HG03354 (cell line): ENCODE data around the gene MADD.

Source experiments
- ATAC-seq: cut with Tn5 transposase; IDR thresholded peaks from one replicate; pipeline ENCODE4 v1.9.1; 2021; ENCODE audit warnings: mild to moderate bottlenecking; ENCODE audit not compliant: unreplicated experiment, poor library complexity, severe bottlenecking

Gene MADD

DNA sequence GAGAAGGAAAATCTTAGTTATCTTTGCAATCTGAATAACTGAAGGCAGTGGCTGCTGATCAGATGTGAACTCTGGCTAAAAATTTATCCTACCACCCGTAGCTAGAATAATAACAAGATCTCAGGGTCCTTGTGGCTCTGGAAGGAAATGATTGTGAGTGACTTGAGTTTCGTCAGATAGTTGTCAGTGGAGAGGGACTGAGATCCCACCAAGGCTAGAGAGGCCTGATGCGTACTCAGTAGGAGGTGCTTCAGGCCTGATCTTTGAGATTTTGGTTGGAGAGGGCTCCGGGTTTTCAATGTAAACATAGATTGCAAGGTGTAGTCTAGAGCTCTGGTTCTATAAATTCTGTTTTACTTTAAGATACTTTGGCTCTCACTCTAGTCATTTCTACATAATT, 1.4 kb downstream of the MADD start:
- ATAC-seq, result no peak

DNA sequence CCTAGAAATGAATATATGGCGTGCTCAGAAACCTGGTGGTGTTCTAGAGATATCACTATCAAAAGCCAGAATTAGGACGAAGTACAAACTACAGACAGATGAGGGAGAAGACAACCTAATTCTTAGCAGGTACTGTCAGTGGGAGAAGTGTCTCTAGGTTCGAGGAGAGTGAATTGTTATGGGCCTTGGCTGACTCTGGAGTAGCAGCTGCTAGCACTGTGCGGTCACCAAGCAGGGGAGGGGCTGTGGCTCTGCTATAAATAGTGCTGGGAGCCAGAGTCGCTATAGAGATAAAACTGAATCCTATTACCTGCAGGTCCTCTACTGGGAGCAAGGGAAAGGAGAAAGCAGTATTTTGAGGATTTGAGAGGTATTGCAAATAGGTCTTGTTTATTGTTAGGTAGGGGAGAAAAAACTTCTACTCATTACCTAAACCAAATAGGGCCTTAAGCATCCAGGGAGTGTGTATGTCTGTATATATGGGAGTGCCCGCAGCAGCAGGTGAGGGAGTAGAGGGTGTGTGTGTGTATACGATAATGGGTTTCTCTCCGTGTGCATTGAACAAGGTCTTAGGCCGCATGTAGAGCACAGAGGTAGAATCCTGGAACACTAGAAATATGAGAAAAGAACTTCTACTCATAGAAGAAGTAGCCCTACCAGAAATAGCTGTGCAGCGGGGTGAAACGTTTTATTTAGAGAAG, 2.2 kb downstream of the MADD start:
- no peak for ATAC-seq

DNA sequence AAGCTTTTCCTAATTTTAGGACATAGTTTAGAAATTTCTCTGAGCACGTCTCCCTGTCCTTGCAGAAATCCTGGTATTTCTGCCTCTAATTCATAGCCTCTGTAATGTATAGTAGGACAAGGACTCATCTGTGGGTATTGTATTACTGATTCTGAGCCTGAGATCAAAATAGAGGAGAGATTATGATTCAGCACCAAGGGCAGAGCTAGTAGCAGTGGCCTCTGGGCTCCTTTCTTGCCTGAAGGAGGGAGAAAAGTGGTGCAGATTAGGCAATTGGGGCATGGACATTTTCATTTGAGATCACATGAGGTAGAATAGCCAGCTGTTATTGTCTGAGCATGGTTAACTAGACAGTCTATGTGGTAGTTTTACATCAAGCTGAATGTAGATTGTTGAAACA, 2.8 kb downstream of the MADD start:
- no peak for ATAC-seq

DNA sequence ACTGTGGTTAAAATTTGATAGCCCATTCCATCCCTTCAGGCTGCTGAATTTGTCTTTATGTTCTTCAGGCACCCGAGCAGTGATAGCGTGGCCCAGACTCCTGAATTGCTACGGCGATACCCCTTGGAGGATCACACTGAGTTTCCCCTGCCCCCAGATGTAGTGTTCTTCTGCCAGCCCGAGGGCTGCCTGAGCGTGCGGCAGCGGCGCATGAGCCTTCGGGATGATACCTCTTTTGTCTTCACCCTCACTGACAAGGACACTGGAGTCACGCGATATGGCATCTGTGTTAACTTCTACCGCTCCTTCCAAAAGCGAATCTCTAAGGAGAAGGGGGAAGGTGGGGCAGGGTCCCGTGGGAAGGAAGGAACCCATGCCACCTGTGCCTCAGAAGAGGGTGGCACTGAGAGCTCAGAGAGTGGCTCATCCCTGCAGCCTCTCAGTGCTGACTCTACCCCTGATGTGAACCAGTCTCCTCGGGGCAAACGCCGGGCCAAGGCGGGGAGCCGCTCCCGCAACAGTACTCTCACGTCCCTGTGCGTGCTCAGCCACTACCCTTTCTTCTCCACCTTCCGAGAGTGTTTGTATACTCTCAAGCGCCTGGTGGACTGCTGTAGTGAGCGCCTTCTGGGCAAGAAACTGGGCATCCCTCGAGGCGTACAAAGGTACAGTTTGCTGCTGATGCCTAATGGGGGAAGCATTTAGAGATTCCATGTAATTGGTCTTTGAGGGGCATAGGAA, 4.7 kb downstream of the MADD start:
- ATAC-seq, result no peak

DNA sequence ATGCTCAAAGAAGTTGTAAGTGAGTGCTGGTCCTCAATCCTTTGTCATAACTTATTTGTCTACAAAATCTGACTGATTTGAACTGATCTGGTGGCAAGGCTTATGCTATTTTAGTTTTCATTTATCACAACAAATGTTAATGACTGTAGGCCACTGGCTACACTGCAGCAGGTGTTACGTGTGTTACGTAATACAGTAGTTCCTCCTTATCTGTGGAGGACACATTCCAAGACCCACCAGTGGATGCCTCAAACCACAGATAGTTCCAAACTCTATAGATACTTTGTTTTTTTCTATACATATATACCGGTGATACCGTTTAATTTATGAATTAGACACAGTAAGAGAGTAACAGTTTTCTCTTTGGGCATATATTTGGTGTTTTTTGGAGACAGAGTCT, 7.0 kb downstream of the MADD start:
- no peak for ATAC-seq

DNA sequence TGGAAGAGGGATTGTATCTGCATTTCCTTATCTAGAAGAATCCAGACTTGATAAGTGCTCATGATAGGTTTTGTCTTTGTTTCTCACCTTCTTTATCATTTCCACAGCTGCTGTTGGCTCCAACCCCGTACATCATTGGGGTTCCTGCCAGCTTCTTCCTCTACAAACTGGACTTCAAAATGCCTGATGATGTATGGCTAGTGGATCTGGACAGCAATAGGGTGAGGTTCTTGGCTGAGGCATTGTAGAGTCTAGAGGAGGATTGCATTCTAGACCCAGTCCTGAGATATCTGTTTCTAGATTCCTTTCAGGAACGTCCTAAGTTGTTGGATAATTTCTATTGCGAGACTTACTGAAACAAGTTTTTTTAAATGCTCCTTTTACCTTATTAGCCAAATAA, 8.1 kb downstream of the MADD start:
- ATAC-seq, result no peak

DNA sequence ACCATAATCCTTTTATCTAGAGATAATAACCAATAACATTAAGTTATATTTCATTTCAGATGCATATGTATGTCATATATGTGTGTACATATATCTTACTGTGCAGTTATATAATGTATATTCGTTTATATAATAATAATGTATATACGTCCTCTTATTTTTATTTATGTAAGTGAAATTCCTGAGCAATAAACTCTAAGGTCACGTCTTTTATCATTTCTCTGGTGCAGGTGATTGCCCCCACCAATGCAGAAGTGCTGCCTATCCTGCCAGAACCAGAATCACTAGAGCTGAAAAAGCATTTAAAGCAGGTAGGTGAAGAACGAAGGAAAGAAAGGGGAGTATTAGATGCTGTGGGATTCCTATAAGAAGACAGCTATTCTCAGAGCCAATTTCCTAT, 8.8 kb downstream of the MADD start:
- ATAC-seq, result no peak

DNA sequence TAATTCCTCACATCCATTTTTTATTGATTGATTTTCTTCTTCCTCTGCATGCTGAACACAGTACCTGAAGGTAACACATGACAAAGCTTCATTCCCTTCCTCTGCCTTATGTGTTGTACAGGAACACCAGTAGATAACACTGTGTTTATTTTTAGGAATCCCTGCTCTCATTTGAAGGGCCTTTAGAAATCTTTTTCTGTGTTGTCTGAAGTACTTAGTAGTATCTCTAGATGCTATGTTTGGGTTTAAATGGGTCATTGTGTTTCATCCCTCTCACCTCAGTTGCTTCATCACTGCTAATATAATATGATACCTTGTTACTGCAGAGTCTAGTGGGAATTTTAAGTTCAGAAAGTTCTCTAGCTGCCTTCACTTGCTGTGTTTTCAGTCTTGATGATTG, 10.2 kb downstream of the MADD start:
- ATAC-seq, result no peak

DNA sequence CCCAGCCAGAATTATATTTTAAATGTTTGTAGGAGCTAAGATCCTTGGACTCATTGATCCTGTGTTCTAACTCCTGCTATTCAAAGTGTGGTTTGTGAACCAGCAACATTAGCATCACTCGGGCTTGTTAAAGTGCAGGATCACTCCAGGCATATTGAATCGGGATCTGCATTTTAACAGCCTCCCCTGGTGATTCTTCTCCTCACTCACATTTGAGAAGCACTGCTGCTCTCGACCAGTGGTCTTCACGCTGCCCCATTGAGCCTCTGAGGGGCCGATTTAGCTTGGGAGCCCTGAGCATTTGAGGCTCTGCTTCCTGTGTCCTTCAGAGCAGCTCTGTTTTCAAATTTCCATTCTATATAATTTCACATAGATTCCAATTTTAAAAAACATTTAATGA, 10.9 kb downstream of the MADD start:
- ATAC-seq, result no peak

DNA sequence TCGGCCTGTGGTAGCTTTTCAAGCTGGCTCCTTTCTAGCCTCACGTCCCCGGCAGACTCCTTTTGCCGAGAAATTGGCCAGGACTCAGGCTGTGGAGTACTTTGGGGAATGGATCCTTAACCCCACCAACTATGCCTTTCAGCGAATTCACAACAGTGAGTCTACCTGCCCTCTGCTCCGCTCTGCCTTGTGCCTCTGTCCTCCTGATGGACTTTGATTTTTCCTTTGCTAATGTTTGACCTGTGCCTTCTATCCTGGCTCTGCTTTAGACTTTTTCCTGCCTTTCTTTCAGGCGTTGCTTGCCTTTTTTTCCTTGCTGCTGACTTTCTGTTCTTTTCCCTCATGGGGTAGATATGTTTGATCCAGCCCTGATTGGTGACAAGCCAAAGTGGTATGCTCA, 12.5 kb downstream of the MADD start:
- ATAC-seq, result no peak

DNA sequence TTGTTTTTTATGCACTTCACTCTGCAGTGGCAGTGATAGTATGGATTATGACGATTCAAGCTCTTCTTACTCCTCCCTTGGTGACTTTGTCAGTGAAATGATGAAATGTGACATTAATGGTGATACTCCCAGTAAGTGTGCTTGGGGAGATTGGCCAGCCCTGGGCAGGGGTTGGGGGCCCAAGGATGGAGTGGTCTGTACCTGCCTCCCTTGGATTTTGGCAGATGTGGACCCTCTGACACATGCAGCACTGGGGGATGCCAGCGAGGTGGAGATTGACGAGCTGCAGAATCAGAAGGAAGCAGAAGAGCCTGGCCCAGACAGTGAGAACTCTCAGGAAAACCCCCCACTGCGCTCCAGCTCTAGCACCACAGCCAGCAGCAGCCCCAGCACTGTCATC, 14.2 kb downstream of the MADD start:
- no peak for ATAC-seq

DNA sequence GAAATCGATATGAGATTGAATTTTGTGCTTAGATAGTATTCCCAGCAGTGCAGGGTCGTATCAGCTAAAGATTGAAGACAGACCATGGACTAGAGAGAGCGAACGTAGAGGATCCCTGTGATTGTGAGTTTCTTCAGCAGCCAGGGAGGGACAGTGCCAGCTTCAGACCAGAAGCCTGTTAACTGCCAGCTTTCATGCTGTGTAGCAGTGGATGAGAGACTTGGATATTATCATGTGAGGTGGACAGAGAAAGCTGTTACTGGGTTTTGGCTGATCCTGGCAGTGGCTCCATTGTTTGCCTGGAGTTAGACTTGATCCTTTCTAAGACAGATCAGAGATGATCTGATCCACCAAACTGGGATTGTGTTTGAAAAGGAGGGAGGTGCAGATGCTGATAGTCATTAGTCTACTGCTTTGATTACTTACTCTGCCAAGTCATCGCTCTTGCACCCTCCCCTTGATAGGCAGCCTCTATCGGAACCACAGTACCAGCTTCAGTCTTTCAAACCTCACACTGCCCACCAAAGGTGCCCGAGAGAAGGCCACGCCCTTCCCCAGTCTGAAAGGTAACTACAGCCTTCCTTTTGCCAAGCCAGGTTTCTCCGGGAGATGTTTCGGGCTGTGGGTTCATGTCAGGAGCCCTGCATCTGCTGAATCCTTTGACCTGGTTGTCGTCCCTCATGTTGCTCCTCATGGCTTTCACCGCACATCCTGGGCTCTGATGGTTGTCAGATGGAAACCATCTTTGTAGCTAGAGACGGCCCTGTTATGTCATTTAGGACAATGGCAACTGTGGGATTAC, 16.2 kb downstream of the MADD start:
- ATAC-seq, result no peak

DNA sequence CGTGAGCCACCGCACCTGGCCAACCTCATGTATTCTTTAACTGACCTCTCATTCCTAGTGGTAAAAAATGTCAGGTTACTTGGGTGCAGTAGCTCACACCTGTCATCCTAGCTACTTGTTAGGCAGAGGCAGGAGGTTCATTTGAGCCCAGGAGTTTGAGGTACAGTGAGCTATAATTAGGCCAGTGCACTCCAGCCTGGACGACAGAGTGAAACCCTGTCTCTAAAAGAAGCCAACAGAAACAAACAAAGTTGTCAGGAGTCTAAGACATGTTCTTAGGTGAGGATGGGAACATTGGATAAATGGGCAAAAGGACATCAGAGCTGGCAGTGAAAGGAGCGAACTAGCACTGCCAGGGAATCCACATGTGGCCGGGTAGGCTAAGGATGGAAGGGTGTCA, 18.1 kb downstream of the MADD start:
- ATAC-seq, result no peak

DNA sequence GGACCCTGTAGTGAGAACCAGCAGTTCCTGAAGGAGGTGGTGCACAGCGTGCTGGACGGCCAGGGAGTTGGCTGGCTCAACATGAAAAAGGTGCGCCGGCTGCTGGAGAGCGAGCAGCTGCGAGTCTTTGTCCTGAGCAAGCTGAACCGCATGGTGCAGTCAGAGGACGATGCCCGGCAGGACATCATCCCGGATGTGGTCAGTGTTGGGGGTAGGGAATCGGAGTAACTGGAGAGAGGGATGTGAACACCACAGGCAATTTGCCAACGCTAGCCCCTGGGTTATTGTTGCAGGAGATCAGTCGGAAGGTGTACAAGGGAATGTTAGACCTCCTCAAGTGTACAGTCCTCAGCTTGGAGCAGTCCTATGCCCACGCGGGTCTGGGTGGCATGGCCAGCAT, 19.9 kb downstream of the MADD start:
- no peak for ATAC-seq

DNA sequence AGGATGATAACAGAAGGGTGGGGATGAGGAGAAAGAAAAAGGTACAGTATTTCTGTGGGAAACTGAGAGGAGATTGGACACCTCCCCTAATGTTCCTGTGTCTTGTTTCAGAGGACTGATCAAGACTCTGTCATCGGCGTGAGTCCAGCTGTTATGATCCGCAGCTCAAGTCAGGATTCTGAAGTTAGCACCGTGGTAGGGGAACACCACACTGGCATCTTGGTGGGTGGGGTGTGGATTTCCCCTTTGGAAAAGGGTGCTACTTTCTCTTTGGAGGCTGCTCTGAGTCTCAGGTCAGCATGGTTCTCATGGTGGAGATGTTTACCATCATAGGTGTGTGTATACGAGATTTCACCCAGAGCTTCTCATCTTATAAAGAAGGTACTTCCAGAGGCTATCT, 25.5 kb downstream of the MADD start:
- ATAC-seq, result no peak

DNA sequence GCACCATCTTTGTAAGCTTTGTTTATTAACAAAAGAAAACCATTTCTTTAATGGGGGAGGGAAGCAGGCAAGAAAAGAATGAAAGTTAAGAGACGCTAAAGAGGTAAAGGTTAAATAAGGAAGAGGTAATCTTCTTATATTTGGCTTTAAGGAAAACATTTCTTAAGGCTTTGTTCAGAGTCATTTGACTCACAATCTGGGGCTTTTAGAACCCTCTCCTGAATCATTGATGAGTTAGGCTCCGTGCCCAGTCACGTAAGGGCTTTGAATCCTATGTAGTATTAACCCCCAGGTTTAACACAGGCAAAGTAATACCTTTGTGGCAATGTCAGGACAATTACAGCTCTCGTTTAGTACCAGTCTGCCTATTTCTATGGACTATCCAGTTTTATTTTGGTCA, 26.1 kb downstream of the MADD start:
- no peak for ATAC-seq

DNA sequence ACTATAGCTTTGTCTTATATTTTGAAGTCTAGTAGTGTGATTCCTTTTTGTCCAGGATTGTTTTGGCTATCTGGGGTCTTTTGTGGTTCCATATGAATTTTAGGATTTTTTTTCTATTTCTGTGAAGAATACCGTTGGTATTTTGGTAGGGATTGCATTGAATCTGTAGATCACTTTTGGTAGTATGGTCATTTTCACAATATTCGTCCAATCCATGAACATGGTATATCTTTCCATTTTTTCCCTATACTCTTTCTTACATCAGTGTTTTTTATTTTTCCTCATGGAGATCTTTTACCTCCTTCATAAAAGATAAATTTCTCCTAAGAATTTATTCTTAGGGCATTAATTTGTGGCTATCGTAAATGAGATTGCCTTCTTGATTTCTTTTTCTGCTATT, 29.1 kb downstream of the MADD start:
- ATAC-seq, result no peak

DNA sequence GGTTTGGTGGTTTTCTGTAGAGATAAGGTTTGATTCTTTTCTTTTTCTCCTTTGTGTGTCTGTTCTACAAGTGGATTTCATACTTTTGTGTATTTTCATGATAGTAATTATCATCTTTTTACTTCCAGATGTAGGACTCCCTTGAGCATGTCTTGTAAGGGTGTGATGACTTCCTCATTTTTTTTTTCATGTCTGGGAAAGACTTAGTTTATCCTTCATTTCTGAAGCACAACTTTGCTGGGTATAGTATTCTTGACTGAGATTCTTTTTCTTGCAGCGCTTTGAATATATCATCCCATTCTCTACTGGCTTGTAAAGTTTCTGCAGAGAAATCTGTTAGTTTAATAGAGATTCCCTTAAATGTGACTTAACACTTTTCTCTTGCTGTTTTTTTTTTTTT, 32.9 kb downstream of the MADD start:
- no peak for ATAC-seq

DNA sequence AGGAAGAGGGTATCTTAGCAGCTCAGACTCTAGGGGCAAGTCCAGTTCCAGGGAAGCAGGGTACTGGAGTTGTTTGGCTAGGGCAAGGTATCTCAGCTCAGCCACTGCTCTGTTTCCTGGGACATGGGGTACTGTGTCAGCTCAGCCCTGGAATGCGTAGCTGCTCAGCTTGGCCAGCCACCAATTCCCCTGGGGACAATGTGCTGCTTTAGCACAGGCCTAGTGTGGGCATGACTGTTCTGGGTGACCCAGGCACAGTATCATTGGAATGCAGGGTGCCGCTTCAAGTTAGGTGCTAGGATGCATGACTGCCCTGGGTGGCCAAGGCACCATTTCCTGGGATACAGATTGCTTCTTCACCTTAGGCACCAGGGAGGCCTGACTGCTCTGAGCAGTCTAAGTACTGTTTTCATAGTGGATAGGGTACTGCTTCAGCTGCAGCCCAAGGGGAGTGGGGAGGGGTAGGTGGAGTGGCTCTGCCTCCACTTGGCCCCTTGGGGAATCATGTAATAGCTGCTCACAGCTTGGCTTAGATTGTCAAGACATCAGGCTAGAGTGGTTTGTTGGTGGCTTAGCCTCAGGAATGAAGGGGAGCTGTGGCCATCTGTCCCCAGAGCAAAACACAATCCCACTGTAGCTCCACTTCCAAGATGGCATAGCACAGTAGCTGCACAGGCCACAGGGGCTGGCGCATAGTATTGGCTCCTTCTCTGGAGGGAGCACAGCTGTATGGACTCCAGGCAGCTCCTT, 36.0 kb downstream of the MADD start:
- no peak for ATAC-seq

DNA sequence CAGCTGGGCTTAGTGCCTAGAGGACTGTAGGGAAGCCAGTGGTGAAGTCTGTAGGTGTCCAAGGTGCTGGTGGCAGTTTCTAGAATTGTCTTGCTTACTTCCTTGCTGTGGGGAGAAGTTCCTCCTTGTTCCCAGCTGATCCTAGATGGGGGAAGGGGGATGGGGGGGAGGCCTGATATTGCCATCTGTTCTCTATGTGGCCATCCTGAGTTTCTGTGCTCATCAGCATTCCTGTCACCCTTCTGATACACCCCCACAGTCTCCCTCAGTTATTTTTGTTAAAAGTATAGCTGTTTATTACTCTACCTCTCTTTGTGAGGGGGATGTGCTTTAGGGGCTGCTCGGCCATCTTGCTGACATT, 36.5 kb downstream of the MADD start:
- no peak for ATAC-seq
